ENCODE measurements around the gene GZF1. TPM values are rescaled to one million over a fixed set of nuclear protein-coding genes. Genes with fewer than 3 reads are reported as not detected.
A peak's percentile ranks its signal among the peaks of the same experiment; 100 is the strongest.

Gene GZF1
- total and polyA plus RNA-seq, 10 donors, result 3.3 to 17.0 (median 11.2) TPM

- 4 to 8% (median 5%) methylated on average over 33 to 50 of the region's 50 CpGs for WGBS, 5 donors
- DNase-seq, result no peak
- intact Hi-C loops (cut with DNase I; ENCODE audit: low total_unique reads), result no loop called here
- Histone ChIP-seq H3K4me1 (peaks cover 32 to 81% (median 62%) of the 10 kb centered on the region in 6 donors), H3K4me3 (peak overlapping the region; percentile 46 to 96 (median 78)), H3K36me3 (peaks cover 0 to 30% (median 15%) of the 10 kb centered on the region in 6 donors), H3K27me3 (replicated peaks in 1 of 7) (no peaks in the 10 kb centered on the region), H3K9me3 (no peaks in the 10 kb centered on the region), H3K27ac (peak overlapping the region; percentile 89 to 100 (median 100))
- TF ChIP-seq CTCF (IDR thresholded peaks at IDR 0.05 in 8 of 11, conservative IDR thresholded peaks at IDR 0.05 in 3 of 11) (peak in 1 of 11 experiments; percentile 12), POLR2AphosphoS5 (IDR thresholded peaks at IDR 0.05) (no peak)
Observed at GRCh38 chr20:23362392-23363256, 642 bp downstream of the GZF1 start.

- DNase-seq, result no peak
- H3K4me3 ChIP-seq, result peak overlapping the region in 4 of 8 donors; percentile 71 to 96 (median 82)
- TF ChIP-seq POLR2A (IDR thresholded peaks at IDR 0.05) (no peak), CTCF (IDR thresholded peaks at IDR 0.05 in 8 of 11, conservative IDR thresholded peaks at IDR 0.05 in 3 of 11) (no peak), POLR2AphosphoS5 (IDR thresholded peaks at IDR 0.05) (no peak)
- no peaks in the 10 kb centered on the region for H3K9me3 ChIP-seq
- WGBS, 5 donors, result 58 to 70% (median 68%) methylated on average over 4 of the region's 4 CpGs
- no peaks in the 10 kb centered on the region for H3K27me3 ChIP-seq (replicated peaks in 1 of 7)
- intact Hi-C loops (cut with DNase I; ENCODE audit: low total_unique reads), result no loop called here
- H3K27ac ChIP-seq, result peak overlapping the region in 6 of 8 donors; percentile 98 to 100 (median 100)
- H3K36me3 ChIP-seq, result peaks cover 0 to 36% (median 15%) of the 10 kb centered on the region in 6 donors
- H3K4me1 ChIP-seq, result peaks cover 31 to 83% (median 61%) of the 10 kb centered on the region in 6 donors
Observed at GRCh38 chr20:23363257-23363649, 1.3 kb downstream of the GZF1 start.

- Histone ChIP-seq H3K9me3 (no peaks in the 10 kb centered on the region), H3K27me3 (replicated peaks in 1 of 7) (no peaks in the 10 kb centered on the region), H3K4me3 (no peak overlapping the region), H3K27ac (peak overlapping the region in 7 of 8 donors; percentile 13 to 76 (median 58)), H3K4me1 (peaks cover 27 to 67% (median 50%) of the 10 kb centered on the region in 6 donors), H3K36me3 (peaks cover 0 to 59% (median 35%) of the 10 kb centered on the region in 6 donors)
- WGBS, 5 donors, result 94 to 97% (median 96%) methylated on average over 65 of the region's 65 CpGs
- TF ChIP-seq CTCF (IDR thresholded peaks at IDR 0.05 in 8 of 11, conservative IDR thresholded peaks at IDR 0.05 in 3 of 11) (no peak), POLR2AphosphoS5 (IDR thresholded peaks at IDR 0.05) (peak; percentile 17 to 76 (median 35)), POLR2A (IDR thresholded peaks at IDR 0.05) (no peak)
- intact Hi-C loops (cut with DNase I; ENCODE audit: low total_unique reads), result loop anchor here (5.0 kb wide), 1 partner anchor 52 kb away; no protein-coding TSS in a partner anchor
- peak; percentile 85 for DNase-seq
Observed at GRCh38 chr20:23365390-23366165, 3.6 kb downstream of the GZF1 start.
